ENCODE data around the gene RASAL3.

DNA sequence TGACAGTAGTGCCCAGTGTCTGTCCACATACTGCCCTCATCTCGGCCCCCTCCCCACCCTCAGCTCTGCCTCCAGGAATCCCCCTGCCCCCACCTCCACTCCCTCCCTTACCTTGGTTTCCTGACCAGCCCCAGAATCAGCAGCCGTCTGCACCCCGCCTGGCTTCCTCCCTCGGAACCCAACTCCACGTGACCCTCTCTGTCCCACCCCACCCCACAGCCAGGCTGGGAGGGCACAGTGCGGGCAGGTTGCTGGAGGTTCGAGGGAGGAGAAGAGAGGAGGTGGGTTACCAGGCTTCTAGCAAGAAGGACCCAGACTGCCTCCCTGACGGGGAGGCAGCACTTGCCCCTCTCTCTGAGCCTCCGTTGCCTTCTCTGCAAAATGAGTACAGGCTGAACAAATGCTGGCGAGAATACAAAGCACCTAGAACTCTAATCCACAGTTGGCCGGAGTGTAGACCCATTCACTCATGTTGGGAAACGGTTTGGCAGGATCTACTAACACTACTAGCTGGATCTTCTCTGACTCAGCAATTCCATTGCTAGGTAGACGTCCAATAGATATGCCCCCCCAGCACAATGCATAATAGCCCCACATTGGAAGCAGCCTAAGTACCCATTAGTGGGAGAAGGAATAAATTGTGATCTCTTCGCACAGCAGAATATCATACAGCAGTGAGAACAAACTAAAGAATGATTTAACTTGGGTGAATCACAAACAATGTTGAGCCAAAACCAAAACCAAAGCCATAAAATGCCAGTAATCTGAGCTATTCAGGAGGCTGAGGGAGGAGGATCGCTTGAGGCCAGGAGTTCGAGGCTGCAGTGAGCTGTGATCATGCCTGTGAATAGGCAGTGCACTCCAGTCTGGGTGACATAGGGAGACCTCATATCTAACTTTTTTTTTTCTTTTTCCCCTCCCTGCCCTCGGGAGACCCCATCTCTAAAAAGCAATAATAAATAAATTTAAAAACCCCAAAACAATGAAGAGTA is at the start of gene RASAL3:
- TF ChIP-seq ZNF274 (IDR thresholded peaks at IDR 0.05; ENCODE audit: low read depth, low read length) (no peak), YY1 (IDR thresholded peaks at IDR 0.05; ENCODE audit: insufficient read depth, insufficient read length) (no peak), SUZ12 (IDR thresholded peaks at IDR 0.05; ENCODE audit: extremely low read depth, insufficient read depth, insufficient read length) (no peak)
